ENCODE results near the gene C1orf116.

C1orf116 gene

DNA sequence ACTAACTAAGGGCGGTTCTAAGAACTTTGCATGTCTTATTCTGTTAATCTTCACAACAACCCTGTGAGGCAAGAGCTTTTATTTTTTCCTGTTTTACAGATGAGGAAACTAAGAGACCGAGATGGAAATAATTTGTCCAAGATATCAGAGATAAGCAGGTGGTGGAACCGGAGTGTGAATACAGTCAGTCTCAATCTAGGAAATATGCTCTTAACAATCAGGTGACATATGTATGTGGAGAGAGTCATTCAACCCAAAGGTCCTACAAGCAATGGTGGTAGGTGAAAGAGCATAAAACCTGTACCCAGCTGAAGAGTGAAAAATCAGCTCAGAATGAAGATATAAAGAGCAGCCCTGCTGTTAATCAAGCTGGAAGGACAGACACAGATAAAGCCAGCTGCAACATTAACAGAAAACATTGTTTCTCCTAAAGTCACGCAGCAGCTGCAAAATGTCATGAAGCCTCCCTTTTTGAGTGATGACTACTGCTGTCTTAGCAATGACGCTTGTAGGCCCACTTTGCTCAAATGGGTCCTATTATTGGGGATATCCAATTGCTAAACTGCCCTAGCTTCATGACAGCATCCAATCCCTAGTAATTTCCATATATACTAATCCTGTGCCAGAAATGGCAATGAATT is 31.8 kb downstream of the C1orf116 start:
- no peak for DNase-seq (ENCODE audit: extremely low read depth in 1 of 2, low read depth in 1 of 2)

DNA sequence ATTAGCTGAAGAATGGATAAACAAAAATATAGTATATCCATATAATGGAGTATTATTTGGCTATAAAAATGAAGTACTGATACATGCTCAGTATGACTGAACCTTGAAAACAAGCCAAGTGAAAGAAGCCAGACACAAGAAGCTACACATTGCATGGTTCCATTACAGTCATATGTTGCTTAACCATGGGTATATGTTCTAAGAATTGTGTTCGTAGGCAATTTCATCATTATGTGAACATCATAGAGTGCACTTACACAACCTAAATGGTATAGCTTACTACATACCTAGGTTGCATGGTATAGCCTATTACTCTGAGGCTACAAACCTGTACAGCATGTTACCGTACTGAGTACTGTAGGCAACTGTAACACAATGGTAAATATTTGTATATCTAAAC is 33.7 kb downstream of the C1orf116 start:
- no peak for DNase-seq (ENCODE audit: extremely low read depth in 1 of 2, low read depth in 1 of 2)

DNA sequence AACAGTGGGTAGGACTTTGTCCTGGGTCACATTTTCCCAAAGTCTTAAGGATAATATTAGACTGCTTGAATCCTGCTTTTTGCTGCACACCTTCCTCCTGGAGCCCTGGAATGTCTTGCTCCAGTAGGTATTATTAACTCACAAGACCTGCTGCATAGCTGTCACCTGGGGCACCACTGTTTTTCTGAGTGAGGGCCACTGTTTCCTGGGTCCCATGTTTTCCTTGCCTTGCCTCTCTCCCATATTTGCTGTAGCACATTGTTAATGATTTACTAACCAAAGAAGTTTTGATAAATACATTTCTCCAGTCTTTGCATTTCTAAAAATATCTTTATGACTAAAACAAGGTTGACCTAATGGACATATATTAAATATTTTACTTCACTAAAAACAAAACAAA is 39.8 kb downstream of the C1orf116 start:
- DNase-seq (ENCODE audit: extremely low read depth in 1 of 2, low read depth in 1 of 2) = no peak

DNA sequence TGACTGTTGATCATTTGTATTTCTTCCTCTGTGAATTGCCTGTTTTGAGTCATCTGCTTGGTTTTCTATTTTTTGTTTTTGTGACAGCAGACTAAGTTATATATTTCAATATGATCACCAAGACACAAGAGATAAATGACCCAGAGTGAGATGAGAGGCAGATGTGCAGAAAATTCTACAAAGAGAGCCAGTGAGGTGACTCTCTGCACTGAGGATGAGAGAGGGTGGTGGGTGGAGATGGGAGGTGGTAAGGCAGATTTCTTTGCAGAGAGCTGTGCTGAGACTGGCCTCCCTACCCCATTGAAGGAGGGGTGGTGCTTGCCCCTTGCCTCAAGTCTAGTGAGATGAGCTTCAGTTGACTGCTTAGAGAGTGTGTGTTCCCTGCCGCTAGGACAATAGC is 44.7 kb downstream of the C1orf116 start:
- no peak for DNase-seq (ENCODE audit: extremely low read depth in 1 of 2, low read depth in 1 of 2)

DNA sequence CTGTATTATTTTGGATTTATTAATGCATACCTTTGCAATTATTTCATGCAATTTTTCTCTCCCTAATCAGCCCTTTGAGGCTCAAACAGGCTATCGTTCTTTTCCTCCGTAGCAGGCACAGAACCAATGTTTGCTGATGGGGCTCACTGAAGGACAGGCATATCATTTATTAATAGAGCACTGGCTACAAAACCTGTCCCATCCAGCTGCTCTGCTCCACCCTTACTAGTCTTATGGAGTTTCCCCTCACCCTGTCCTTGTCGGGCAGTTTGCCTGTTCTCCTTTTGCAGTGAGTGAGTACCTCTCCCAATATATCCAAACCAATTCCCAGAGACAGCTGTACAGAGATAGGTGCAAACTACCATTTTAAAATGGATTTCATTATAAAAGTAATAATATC is 45.7 kb downstream of the C1orf116 start:
- DNase-seq (ENCODE audit: extremely low read depth in 1 of 2, low read depth in 1 of 2) = no peak

DNA sequence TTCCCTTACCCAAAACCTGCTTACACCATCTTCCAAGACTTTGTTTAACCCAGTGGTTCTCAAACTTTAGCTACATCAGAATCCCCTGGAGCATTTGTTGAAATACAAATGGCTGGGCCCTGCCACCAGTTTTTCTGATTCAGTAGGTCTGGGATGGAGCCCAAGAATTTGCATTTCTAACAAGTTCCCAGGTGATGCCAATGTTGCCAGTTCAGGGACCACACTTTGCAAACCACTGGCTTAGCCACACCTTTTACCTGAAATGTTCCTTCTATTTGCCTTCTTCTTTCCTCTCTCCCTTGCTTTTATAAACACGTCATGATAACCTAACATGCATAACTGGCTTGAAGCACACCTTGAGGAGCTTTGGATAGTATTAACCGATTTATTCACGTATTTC is 46.2 kb downstream of the C1orf116 start:
- DNase-seq (ENCODE audit: extremely low read depth in 1 of 2, low read depth in 1 of 2) = no peak

DNA sequence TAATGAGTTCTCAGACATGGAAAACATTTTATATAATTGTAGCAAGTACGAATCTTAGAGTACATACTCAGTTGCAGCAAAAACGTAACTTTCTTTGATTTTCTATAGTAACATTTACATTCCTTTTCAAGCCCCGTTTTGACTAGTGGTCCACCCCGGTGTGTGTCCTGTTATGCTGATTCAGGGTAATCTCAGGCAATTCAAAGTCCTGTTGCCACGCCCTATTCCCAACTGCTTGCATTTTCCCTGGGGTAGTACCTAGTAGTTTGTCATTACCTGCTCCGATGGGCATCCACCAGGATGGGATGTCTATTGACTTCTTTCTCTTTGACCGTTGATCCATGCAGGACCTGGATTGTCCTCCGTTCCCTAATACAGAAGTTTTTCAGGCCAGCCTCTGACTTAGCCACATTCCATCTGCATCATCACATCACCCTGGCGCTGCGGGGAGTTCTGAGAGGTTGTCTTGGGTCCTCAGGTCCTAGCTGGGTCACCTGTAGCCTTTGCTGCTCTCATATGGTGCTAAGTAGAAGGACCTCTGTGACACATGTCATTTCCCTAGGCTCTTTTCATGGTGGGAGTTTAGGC is 47.3 kb downstream of the C1orf116 start:
- DNase-seq (ENCODE audit: extremely low read depth in 1 of 2, low read depth in 1 of 2) = no peak

DNA sequence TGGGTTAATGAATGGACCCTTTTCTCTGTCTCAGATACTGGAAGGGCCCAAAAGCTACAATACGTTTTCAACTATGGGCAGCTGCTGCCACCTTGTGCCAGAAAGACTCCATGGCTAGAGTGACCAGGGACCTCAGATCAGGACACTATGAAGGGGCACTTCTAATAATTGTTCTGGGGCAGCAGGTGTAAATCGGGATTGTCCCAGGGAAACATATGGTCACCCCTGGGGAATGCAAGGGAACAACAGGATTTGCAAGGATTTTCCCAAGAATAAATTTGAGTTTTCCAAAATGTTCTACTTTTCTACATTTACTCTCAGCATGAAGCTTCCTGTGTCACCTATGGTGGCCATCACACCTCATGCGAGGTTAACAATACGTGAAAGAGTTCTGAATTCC is 50.3 kb downstream of the C1orf116 start:
- DNase-seq (ENCODE audit: extremely low read depth in 1 of 2, low read depth in 1 of 2) = peak in 1 of 2 donors; percentile 23

DNA sequence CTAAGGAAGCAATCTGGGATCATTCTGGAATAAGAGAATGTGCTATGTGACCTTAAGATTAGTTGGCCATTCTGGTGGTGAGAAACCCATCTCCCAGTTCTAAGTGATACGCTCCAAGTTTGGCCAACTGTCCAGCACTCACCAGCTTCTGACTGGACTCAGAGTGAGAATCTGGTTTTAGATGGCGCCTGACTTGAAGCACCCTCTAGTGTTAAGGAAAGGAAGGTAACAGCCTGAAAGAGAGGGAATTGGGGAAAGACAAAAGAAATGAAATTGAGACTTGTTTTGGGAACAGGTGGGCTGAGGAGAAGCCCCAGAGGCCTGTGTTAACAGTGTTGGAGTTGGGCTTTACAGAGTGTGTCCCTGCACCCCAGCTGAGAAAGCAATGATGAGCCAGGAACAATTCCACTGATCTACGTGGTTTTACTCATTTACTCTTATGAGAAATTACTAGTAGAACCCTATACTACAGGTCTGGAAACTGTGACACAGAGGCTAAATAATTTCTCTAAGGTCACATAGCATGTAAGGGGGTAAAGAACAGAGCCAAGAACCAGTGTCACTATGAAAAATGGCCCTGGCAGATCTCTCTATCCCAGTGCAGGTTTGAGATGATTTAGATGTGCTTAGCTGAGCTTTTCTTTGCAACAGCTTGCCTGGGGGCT is 53.0 kb downstream of the C1orf116 start:
- DNase-seq (ENCODE audit: extremely low read depth in 1 of 2, low read depth in 1 of 2) = no peak

DNA sequence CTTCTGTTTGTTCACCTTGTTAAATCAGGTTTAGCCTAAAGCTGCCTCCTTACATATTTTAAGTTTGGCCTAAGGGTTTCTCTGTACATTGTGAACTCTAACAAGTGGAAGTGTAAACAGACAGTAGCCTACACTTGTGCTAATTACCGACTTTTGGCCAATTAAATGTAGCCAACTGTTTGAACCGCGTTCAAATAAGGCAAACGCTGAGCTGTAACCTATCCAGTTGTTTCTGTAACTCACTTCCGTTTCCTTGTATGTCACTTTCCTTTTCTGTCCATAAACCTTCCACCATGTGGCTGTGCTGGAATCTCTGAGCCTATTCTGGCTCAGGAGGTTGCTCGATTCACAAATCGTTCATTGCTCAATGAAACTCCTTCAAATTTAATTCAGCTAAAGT is 54.3 kb downstream of the C1orf116 start:
- DNase-seq (ENCODE audit: extremely low read depth in 1 of 2, low read depth in 1 of 2) = no peak

DNA sequence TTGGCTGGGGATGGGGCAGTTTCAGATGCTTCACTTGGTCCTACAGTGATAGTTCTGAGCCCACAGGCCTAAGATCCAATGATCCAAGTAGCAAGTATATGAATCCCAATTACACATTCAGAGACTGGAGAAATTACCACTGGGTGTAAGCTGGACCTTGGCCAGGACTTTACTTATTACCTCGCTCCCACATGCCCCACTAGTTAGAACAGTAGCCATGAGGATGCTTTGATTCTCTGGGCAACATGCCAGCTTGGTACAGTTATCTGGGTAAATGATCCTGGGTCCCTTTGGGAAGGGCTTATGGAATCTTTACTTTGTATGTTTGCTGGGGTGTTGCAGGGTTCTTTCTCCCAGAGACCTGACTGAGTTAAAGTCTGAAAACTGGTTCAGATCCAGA is 57.2 kb downstream of the C1orf116 start:
- no peak for DNase-seq (ENCODE audit: extremely low read depth in 1 of 2, low read depth in 1 of 2)

DNA sequence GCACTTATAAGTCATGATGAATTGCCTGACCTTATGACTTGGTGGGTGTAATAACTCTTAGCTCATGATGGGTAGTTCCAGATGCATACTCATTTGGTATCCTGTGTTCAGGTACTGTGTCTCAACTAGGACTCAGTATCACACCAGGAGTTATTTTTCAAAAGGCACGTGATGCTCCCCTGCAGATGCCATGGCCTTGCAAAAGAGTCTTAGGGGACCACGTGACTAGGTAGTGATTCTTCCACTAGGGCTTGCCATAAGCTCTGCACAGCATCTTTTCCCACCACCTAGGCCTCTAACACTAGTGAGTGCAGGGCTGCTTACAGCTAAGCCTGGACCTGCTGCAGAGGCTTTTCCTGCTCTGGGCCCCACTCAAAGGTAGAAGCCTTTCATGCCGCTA is 58.4 kb downstream of the C1orf116 start:
- DNase-seq (ENCODE audit: extremely low read depth in 1 of 2, low read depth in 1 of 2) = no peak

DNA sequence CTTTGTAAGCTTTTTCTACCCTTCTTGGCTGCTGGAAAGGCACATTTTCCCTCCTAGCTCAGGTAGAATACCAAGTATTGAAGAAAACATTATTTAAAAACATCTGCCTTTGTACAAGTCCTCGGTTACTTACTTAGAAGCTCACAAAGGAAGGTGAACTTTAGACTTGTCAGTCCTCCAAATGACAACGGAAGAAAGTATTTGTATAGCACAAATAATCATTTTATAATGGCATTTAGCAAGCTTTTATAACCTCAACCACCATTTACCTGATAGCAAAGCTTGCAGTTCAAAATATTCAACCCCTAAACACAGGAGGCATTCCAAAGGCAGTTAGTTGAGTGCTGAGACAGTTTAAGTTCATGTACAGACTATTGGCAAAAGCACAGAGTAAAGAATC is 59.8 kb downstream of the C1orf116 start:
- no peak for DNase-seq (ENCODE audit: extremely low read depth in 1 of 2, low read depth in 1 of 2)

DNA sequence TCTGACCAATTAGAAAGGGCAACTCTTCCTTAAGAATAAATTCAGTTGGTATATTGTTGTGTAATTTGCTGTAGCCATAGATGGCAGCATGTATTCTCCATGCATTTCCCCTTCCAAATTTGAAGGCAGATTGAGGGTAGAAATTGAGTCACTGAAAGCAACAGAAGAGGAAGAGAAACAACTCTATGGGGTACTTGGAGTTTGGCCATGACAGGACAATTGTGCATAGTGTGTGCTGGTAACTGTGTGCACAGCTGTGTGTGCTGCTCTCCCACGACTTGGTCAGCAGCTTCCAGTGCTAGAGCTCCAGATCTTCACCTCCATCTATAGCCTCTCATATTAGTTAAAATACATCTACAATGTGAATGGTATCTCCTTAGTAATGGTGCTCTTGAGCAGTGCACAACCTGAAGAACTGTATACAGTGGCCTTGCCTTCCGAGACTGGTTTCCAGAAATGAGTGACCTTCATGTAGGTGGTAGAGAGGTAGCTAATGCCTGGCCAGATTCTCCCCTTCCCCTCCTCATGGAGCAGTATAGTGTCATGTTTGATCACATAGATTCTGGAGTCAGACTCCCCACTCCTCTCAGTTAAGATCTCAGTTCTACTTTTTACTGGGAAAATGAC is 61.4 kb downstream of the C1orf116 start:
- DNase-seq (ENCODE audit: extremely low read depth in 1 of 2, low read depth in 1 of 2) = no peak

DNA sequence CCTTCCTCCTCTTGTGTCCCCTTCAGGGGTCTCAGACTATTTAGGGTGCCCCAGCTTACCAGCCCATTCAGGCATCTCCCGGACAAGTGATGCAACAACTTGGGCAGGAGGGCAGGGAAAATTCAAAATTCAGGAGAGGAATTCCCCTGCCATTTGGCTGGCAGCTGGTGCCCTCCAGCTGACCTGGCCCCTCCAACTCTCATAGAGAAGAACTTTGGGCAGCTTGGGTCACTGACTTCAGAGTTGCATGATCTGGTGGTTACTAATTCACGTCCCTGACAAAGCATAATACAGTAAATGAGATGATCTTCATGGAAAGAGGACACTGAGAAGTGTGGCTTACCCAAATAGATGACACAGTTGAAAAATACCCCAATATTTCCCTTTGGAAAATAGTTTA is 62.1 kb downstream of the C1orf116 start, which contains the start of gene FCAMR:
Gene FCAMR (minus strand): TSS at position 15 of the 400 bp plus-strand sequence. CDS start 335 bp downstream, outside the sequence.
- no peak for DNase-seq (ENCODE audit: extremely low read depth in 1 of 2, low read depth in 1 of 2)

DNA sequence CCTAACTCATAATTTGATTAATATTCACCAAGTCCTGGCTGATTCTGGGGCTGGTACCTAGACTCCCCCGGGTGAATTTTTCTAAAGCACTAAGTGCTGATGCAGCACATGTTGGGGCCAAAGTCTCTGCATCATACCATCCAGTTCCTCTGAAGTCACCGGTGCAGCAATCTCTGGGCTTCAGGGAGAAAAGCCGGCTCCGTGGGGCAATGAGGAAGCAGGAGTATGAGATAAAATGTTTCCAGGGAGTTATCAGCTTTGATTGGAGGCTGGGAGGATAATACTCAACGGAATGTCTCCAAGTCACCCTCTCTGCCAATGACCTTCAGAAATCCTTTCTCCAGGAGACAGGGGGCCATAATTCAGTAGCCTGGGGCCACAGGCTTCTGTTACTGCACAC is 63.5 kb downstream of the C1orf116 start:
- no peak for DNase-seq (ENCODE audit: extremely low read depth in 1 of 2, low read depth in 1 of 2)

All from stimulated activated CD8-positive, alpha-beta memory T cell treated with anti-CD3 and anti-CD28 coated beads, Interleukin-7, amount 100 ng/mL, for 48 hours (primary cell).